Memory B cell (primary cell): ENCODE measurements around the gene LAMTOR2.
A peak's percentile ranks its signal among the peaks of the same experiment; 100 is the strongest.
"Not testable (repeated sequence)": the region's sequence is repeated elsewhere in the genome, so short reads cannot be mapped to it uniquely, and the experiment has no call there.

Experiments
- ATAC-seq: fragments of 150-1000 bp; cut with Tn5 transposase; 2 replicates; pipeline ENCODE4 v1.10.0; 2021; ENCODE audit warnings: low read depth, mild to moderate bottlenecking, moderate library complexity
- DNase-seq, 2 donors: peaks; one replicate each; pipeline ENCODE4 v3.0.0; 2022; ENCODE audit warnings: low spot score in 2 of 2
- H3K27ac Mint-ChIP-seq: one replicate; pipeline ENCODE4 v1.8.0; 2022; ENCODE audit warnings: mild to moderate bottlenecking, moderate library complexity, mixed read lengths
- H3K27me3 Mint-ChIP-seq: one replicate; pipeline ENCODE4 v1.8.0; 2022; ENCODE audit warnings: mixed read lengths
- H3K36me3 Mint-ChIP-seq: one replicate; pipeline ENCODE4 v1.8.0; 2022; ENCODE audit warnings: mild to moderate bottlenecking, mixed read lengths
- H3K4me1 Mint-ChIP-seq: one replicate; pipeline ENCODE4 v1.8.0; 2022; ENCODE audit warnings: mixed read lengths
- H3K4me3 Mint-ChIP-seq: one replicate; pipeline ENCODE4 v1.8.0; 2022; ENCODE audit warnings: mild to moderate bottlenecking, moderate library complexity, mixed read lengths
- H3K9me3 Mint-ChIP-seq: one replicate; pipeline ENCODE4 v1.8.0; 2022; ENCODE audit warnings: mixed read lengths

LAMTOR2 gene

GRCh38 chr1:156033011-156033410 is 21.6 kb upstream of the LAMTOR2 start:
- Mint-ChIP-seq H3K27me3 (no peaks in the 10 kb centered on the region), H3K27ac (no peak overlapping the region), H3K9me3 (no peaks in the 10 kb centered on the region), H3K4me3 (no peak overlapping the region), H3K36me3 (peaks cover 5% of the 10 kb centered on the region), H3K4me1 (no peaks in the 10 kb centered on the region)
- ATAC-seq = no peak
- DNase-seq = no peak

- ATAC-seq, H3K27ac Mint-ChIP-seq, DNase-seq, H3K4me3 Mint-ChIP-seq, H3K9me3 Mint-ChIP-seq, H3K36me3 Mint-ChIP-seq, H3K27me3 Mint-ChIP-seq, H3K4me1 Mint-ChIP-seq: not testable (repeated sequence)
Measured at GRCh38 chr1:156034991-156035390, 19.6 kb upstream of the LAMTOR2 start.

DNA sequence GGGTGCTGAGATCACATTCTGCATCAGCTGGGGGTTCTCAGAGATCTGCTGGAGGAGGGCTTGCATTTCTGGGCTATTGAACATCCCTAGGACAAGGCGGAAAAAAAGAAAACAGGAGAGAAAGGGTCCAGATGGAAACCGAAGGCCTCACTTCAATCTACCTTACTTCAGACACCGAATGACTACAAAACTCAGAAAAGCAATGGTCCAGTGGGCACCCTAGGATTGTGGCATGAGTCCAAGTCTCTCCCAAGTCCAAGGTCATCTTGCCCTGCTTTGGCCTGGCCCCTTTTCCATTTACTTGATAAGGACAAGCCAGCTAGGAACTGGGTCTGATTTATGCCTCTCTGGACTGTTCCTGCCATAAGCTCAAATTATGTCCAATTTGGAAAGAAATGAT is 11.8 kb upstream of the LAMTOR2 start:
- Mint-ChIP-seq H3K4me1 (no peaks in the 10 kb centered on the region), H3K27ac (no peak overlapping the region), H3K4me3 (no peak overlapping the region), H3K9me3 (no peaks in the 10 kb centered on the region), H3K36me3 (peaks cover 14% of the 10 kb centered on the region), H3K27me3 (no peaks in the 10 kb centered on the region)
- DNase-seq = no peak
- ATAC-seq = no peak

DNA sequence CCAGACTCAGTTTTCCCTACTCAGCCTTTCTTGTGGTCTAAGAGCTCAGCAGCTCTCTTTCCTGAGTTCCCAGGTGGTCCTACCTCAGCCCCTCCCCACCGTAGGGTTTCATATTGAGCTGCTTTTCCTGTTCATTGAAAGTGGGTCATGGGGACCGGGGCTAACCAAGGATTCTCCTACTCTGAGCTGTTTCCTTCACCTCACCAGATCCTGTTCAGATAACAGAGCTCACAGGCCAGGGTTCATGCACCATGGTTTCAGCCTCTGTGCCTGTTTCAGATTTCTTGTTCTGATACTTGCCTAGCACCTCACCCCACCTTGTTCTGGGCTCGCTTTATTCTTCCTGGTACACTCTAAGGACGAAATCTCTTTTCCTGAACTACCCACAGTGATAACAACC is 9.5 kb upstream of the LAMTOR2 start:
- ATAC-seq (no peak), DNase-seq (no peak)
- Mint-ChIP-seq H3K4me3 (no peak overlapping the region), H3K27me3 (no peaks in the 10 kb centered on the region), H3K9me3 (no peaks in the 10 kb centered on the region), H3K27ac (no peak overlapping the region), H3K4me1 (no peaks in the 10 kb centered on the region), H3K36me3 (peaks cover 19% of the 10 kb centered on the region)

DNA sequence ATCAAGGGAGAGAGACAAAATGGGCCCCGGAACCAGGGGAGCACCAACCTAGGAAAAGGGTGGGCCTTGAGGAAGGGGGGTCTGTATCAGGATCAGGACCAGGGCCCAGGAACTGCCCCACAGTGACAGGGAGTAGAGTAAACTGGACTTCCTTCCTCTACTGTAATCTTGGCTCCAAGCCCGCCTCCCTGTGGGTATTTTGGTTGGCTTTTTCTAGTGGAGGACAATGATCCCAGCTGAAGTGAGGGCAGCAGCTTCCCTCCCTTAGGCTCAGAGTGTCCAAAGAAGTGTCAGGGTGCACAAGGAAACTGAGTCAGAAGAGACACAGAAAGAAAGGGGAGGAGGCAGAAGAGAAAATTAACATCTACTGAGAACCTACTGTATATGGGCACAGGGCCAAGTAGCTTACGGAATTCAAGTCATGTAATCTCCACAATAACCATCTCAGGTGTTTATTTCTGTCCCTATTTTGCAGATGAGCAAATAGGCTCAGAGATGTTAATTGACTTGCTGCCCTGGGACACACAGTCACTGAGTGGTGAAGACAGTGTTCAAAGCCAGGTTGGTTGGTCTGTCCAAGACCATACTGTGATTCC is 5.8 kb upstream of the LAMTOR2 start:
- no peak for DNase-seq
- Mint-ChIP-seq H3K4me3 (no peak overlapping the region), H3K36me3 (peaks cover 10% of the 10 kb centered on the region)

GRCh38 chr1:156050376-156050775 is 4.2 kb upstream of the LAMTOR2 start:
- no peak for DNase-seq
- Mint-ChIP-seq H3K4me3 (no peak overlapping the region), H3K36me3 (peaks cover 8% of the 10 kb centered on the region)

More for the DNA sequence above, 5.8 kb upstream of the LAMTOR2 start:
- Mint-ChIP-seq H3K9me3 (no peaks in the 10 kb centered on the region), H3K27me3 (no peaks in the 10 kb centered on the region), H3K27ac (no peak overlapping the region), H3K4me1 (peaks cover 6% of the 10 kb centered on the region)
- no peak for ATAC-seq

GRCh38 chr1:156051011-156051725 is 3.4 kb upstream of the LAMTOR2 start:
- no peak for ATAC-seq
- Mint-ChIP-seq H3K27ac (no peak overlapping the region), H3K4me1 (peaks cover 18% of the 10 kb centered on the region), H3K27me3 (no peaks in the 10 kb centered on the region), H3K4me3 (peak overlapping the region; percentile 3), H3K9me3 (no peaks in the 10 kb centered on the region), H3K36me3 (peaks cover 8% of the 10 kb centered on the region)
- no peak for DNase-seq

More at GRCh38 chr1:156050376-156050775, 4.2 kb upstream of the LAMTOR2 start:
- peaks cover 10% of the 10 kb centered on the region for H3K4me1 Mint-ChIP-seq
- H3K9me3 Mint-ChIP-seq = no peaks in the 10 kb centered on the region
- ATAC-seq = no peak
- H3K27ac Mint-ChIP-seq = no peak overlapping the region
- no peaks in the 10 kb centered on the region for H3K27me3 Mint-ChIP-seq

DNA sequence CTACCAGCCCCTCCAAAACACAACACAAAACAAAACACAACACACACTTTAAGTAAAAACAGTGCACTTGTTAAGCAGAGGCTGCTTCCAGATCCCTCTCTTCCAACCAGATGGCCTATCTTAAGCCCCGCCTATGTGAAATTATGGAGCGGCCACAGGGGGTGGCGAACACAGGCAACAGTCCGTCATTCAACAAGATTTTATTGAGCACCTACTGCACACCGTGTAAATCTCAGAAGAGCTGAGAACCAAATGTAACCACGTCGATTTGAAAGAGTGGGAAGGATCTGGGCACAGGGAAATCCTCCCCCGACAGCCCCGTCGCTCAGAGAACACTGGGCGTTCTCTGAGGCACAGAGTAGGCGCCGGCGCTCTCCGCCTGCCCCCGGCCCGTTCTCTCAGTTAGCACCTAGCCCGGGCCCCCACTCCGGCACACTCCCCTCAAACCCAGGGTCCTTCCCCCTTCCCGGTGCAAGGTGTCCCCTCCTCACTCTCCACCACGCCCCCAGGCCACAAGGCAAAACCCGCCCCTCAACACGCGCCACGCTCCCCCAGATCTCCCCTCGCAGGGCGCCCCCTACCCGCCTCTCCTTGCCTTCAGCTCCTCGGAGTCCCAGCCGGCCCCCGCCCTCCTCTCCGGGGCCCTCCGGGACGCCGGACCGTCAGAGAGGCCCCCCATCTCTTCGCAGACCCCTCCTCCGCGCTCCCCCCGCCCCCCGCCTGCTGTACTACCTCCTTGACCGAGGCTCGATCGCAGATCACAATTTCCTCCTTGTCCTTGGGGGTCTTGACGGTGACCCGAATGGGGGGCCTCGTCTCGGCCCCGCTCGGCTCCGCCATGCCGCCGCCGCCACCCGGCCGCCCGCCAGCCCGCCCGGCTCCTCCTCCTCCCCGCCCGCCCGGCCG is 1.5 kb upstream of the LAMTOR2 start:
- DNase-seq (peak; percentile 49 to 66), ATAC-seq (peak; percentile 33)
- Mint-ChIP-seq H3K4me3 (peak overlapping the region; percentile 92), H3K4me1 (peaks cover 23% of the 10 kb centered on the region), H3K27me3 (no peaks in the 10 kb centered on the region), H3K9me3 (no peaks in the 10 kb centered on the region), H3K36me3 (peaks cover 12% of the 10 kb centered on the region), H3K27ac (peak overlapping the region; percentile 63)

DNA sequence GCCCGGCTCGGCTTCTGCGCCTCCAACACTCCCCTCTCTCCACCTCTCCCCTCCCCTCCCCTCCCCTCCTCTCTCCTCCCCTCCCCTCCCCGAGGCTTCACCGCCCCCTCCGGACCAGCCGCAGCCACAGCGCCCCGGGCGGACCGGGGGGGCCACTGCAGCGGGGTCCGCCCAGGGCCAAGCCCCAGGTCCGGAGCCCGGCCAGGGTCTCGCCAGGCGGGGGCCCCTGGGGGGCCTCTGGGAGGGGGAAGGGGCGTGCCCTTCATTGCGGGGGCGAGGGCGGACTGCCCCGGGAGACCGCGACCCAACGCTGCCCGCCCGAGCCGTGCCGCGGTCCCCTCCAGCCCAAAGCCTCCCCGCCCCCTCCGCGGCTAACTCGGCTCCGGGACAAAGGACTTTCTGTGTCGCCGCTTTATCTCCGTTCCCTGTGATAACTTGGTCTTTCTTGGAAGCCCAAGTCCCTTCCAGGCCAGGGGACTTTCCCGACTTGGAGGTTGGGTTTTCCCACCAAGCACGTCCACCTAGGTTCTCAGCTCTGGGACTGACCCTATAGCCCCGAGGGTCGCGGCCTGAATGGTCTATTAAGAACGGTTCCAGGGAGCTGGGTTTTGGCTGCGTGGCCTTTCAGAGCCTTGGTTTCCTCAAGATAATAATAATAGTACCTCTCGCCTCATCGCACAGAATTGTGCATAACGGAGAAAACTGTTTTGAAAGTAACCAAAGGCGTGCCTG is 648 bp upstream of the LAMTOR2 start, which contains the start of gene UBQLN4:
Gene UBQLN4, minus strand, starts transcription at position 31 of the 732 bp plus-strand sequence. CDS start 97 bp downstream, outside the sequence.
- Mint-ChIP-seq H3K36me3 (peaks cover 9% of the 10 kb centered on the region), H3K27me3 (no peaks in the 10 kb centered on the region), H3K4me1 (peaks cover 23% of the 10 kb centered on the region), H3K9me3 (no peaks in the 10 kb centered on the region), H3K27ac (peak within 1 kb of the TSS; percentile 93), H3K4me3 (peak within 1 kb of the TSS; percentile 92)
- DNase-seq (peak; percentile 76 to 89), ATAC-seq (peak; percentile 61)

GRCh38 chr1:156055281-156056048 is 883 bp downstream of the LAMTOR2 start:
- no peaks in the 10 kb centered on the region for H3K27me3 Mint-ChIP-seq
- H3K4me3 Mint-ChIP-seq = peak overlapping the region; percentile 92
- peak overlapping the region; percentile 35 for H3K27ac Mint-ChIP-seq
- DNase-seq (no peak), ATAC-seq (no peak)
- H3K36me3 Mint-ChIP-seq = peaks cover 4% of the 10 kb centered on the region
- peaks cover 23% of the 10 kb centered on the region for H3K4me1 Mint-ChIP-seq
- no peaks in the 10 kb centered on the region for H3K9me3 Mint-ChIP-seq

- ATAC-seq (no peak), DNase-seq (no peak)
- Mint-ChIP-seq H3K4me3 (peak overlapping the region; percentile 2), H3K36me3 (peaks cover 4% of the 10 kb centered on the region), H3K27ac (peak overlapping the region; percentile 46), H3K27me3 (no peaks in the 10 kb centered on the region), H3K9me3 (no peaks in the 10 kb centered on the region), H3K4me1 (peaks cover 26% of the 10 kb centered on the region)
Measured at GRCh38 chr1:156056326-156056849, 1.8 kb downstream of the LAMTOR2 start.

- ATAC-seq (no peak), DNase-seq (no peak)
- Mint-ChIP-seq H3K27me3 (no peaks in the 10 kb centered on the region), H3K4me1 (peaks cover 9% of the 10 kb centered on the region), H3K9me3 (no peaks in the 10 kb centered on the region), H3K27ac (no peak within 1 kb of the TSS), H3K4me3 (no peak within 1 kb of the TSS), H3K36me3 (peaks cover 4% of the 10 kb centered on the region)
Measured at GRCh38 chr1:156060937-156061636, 6.5 kb downstream of the LAMTOR2 start, which contains the start of gene RAB25. Gene RAB25, plus strand, starts transcription at chr1:156061160. Its CDS starts 241 bp downstream, at chr1:156061401.
